Measurements from ENCODE around the gene CLN5.

- TF ChIP-seq POLR2A (IDR thresholded peaks at IDR 0.05) (no peak), CTCF (IDR thresholded peaks at IDR 0.05) (no peak)
Measured at GRCh38 chr13:77038907-77039480, 47.1 kb downstream of the CLN5 start.

Data from thyroid gland (tissue), 4 donors.